Measurements from ENCODE around the gene DDX1. TPM values are rescaled to one million over a fixed set of nuclear protein-coding genes. Genes with fewer than 3 reads are reported as not detected.

The DDX1 gene
- total RNA-seq, 1 donor from 2014 or later, result 89.9 TPM

DNA sequence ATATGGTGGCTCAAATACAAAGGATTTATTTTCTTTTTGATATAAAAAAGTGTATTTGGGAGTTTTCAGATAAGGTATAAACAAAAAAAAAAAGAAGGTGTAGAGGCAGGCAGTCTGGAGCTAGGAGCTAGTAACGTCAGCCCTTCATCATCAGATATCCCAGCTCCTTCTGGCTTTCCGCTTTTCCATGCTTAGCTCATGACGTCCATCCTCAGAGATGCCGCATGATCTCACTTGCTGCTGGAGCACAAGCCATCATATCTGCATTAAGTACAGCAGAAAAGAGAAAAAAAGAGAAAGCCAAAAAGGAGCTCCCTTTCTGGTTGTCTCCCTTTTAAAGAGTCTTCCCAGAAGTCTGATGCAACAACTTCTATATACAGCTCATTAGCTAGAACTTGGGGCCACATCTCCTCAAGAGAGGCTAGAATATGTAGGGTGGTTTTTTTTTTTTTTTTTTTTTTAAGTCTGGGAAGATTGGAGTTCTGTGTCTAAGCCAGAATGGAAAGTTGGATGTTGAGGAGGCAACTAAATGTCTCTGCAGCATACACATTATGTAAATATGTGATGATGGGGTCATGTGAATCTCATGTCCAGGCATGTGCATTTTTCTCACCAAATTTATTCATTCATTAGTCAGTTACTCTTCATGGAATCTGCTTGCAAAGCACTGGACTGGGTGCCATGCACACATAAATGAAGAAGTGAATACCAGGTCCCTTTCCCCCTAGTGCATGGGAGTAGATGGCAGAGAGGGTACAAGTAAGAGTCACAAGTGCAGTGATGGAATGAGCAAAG lies 52.3 kb downstream of the DDX1 start:
- Mint-ChIP-seq H3K9me3 (ENCODE audit: low read depth) (peaks cover 13% of the 10 kb centered on the region), H3K36me3 (ENCODE audit: low read depth) (peaks cover 13% of the 10 kb centered on the region), H3K4me1 (ENCODE audit: low read depth) (peaks cover 21% of the 10 kb centered on the region), H3K27ac (ENCODE audit: unreplicated experiment) (no peak overlapping the region), H3K27me3 (ENCODE audit: low read depth) (peaks cover 8% of the 10 kb centered on the region), H3K4me3 (ENCODE audit: unreplicated experiment) (no peak overlapping the region)
- TF ChIP-seq CTCF (IDR thresholded peaks at IDR 0.05), result no peak
- DNase-seq (ENCODE audit: low spot score), result no peak

DNA sequence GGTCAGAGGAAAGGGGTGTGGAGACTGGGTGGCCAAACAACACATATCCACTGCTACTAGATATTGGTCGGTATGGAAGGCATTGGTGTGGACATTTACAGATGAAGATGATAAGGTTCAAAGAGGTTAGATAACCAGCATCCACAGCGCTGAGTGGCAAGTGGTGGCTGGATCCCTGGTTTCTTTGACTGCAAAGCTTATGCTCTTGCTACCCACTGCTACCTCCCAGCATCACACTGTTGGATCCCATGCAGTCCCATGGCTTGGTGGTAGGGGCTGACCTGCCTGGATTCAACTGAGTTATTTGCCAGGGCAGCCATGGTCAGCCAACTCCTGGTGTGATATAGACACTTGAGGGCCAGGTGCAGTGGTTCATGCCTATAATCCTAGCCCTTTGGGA lies 53.6 kb downstream of the DDX1 start:
- no peak for DNase-seq (ENCODE audit: low spot score)
- Mint-ChIP-seq H3K27ac (ENCODE audit: unreplicated experiment) (no peak overlapping the region), H3K4me1 (ENCODE audit: low read depth) (peaks cover 8% of the 10 kb centered on the region), H3K27me3 (ENCODE audit: low read depth) (peaks cover 15% of the 10 kb centered on the region), H3K36me3 (ENCODE audit: low read depth) (peaks cover 13% of the 10 kb centered on the region), H3K4me3 (ENCODE audit: unreplicated experiment) (no peak overlapping the region), H3K9me3 (ENCODE audit: low read depth) (peaks cover 13% of the 10 kb centered on the region)
- no peak for TF ChIP-seq CTCF (IDR thresholded peaks at IDR 0.05)

GRCh38 chr2:15645720-15646385 lies 54.2 kb downstream of the DDX1 start:
- TF ChIP-seq CTCF (IDR thresholded peaks at IDR 0.05), result no peak
- peaks cover 10% of the 10 kb centered on the region for H3K9me3 Mint-ChIP-seq (ENCODE audit: low read depth)
- peaks cover 10% of the 10 kb centered on the region for H3K36me3 Mint-ChIP-seq (ENCODE audit: low read depth)
- no peak for DNase-seq (ENCODE audit: low spot score)
- no peak overlapping the region for H3K27ac Mint-ChIP-seq (ENCODE audit: unreplicated experiment)
- peaks cover 20% of the 10 kb centered on the region for H3K27me3 Mint-ChIP-seq (ENCODE audit: low read depth)
- no peak overlapping the region for H3K4me3 Mint-ChIP-seq (ENCODE audit: unreplicated experiment)
- peaks cover 3% of the 10 kb centered on the region for H3K4me1 Mint-ChIP-seq (ENCODE audit: low read depth)

DNA sequence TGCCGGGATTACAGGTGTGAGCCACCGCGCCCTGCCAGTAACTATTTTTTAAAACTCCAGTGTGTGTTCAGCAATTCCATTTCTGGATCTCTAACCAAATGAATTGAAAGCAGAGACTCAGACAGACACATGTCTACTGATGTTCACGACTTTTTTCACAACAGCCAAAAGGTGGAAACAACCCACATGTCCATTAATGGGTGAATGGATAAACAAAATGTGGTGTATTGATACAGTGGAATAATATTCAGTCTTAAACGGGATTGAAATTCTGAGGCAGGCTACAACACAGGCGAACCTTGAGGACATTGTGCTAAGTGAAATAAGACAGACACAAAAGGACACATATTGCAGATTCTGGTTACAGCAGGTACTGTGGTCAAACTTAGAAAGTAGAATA lies 55.0 kb downstream of the DDX1 start:
- Mint-ChIP-seq H3K4me1 (ENCODE audit: low read depth) (peaks cover 3% of the 10 kb centered on the region), H3K9me3 (ENCODE audit: low read depth) (peaks cover 3% of the 10 kb centered on the region), H3K27me3 (ENCODE audit: low read depth) (peaks cover 26% of the 10 kb centered on the region), H3K27ac (ENCODE audit: unreplicated experiment) (no peak overlapping the region), H3K36me3 (ENCODE audit: low read depth) (peaks cover 3% of the 10 kb centered on the region), H3K4me3 (ENCODE audit: unreplicated experiment) (no peak overlapping the region)
- no peak for DNase-seq (ENCODE audit: low spot score)
- TF ChIP-seq CTCF (IDR thresholded peaks at IDR 0.05), result no peak

DNA sequence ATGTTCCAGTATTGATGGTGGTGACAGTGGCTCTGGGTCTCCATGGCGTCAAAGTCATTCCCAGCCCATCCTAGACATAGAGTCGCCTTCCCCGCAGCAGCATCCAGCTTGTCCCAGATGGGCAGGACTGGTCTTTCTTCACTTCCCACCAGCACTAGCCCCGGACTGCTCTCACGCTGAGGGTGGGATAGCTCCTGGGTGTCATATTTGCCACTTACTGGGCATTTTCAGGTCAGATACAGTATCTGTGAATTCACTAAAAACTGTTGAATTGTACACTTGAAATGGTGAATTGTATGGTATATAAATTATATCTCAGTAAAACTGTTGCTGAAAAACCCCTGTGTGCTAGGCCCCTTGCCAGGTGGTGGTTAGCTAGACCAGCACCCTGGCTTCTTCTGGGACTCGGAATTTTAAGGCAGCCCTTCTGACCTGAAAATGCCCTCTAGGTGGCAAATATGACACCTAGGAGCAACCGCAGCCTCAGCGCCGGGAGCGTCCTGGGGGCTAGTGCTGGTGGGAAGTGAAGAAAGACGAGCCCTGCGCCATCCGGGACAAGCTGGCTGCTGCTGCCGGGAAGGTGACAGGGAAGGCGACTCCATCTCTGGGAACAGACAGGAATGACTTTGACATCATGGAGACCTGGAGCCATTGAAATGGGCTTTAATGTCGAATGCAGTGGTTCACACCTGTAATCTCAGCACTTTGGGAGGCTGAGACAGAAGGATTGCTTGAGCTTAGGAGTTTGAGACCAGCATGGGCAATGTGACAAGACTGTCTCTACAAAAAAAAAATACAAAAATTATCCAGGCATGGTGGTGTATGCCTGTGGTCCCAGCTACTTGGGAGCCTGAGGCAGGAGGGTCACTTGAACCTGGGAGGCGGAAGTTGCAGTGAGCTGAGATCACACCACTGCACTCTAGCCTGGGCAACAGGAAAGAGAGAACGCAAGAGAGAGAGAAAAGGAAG lies 56.2 kb downstream of the DDX1 start:
- Mint-ChIP-seq H3K36me3 (ENCODE audit: low read depth) (no peaks in the 10 kb centered on the region), H3K9me3 (ENCODE audit: low read depth) (no peaks in the 10 kb centered on the region), H3K4me1 (ENCODE audit: low read depth) (no peaks in the 10 kb centered on the region), H3K27me3 (ENCODE audit: low read depth) (peaks cover 24% of the 10 kb centered on the region), H3K4me3 (ENCODE audit: unreplicated experiment) (no peak overlapping the region), H3K27ac (ENCODE audit: unreplicated experiment) (no peak overlapping the region)
- DNase-seq (ENCODE audit: low spot score), result no peak
- TF ChIP-seq CTCF (IDR thresholded peaks at IDR 0.05), result no peak

Measured in chondrocyte (in vitro differentiated cells).